Activated CD4-positive, alpha-beta memory T cell treated with anti-CD3 and anti-CD28 coated beads, Interleukin-2, amount 10 ng/mL, durations not matched to agents 7 days and 5 days (primary cell): ENCODE data around the gene PRMT5. TPM values are rescaled to one million over a fixed set of nuclear protein-coding genes. Genes with fewer than 3 reads are reported as not detected.

Experiments
- CTCF ChIA-PET: fragments of 350-600 bp; sonication (Branson Sonifier 250); formaldehyde crosslinking; loops from one replicate; lab custom pipeline; 2021; ENCODE audit warnings: antibody characterized with exemption, inconsistent platforms; lab: Charles Lee
- POLR2A ChIA-PET: fragments of 350-600 bp; sonication (Branson Sonifier 250); formaldehyde crosslinking; loops from one replicate; lab custom pipeline; 2021; ENCODE audit warnings: antibody characterized with exemption; lab: Charles Lee
- DNase-seq: peaks from one replicate; pipeline ENCODE4 v3.0.0-alpha.2; 2020
- H3K27ac Mint-ChIP-seq: one replicate; pipeline ENCODE4 v1.8.0; 2021; ENCODE audit warnings: mild to moderate bottlenecking, mixed read lengths
- H3K27me3 Mint-ChIP-seq: one replicate; pipeline ENCODE4 v1.8.0; 2021; ENCODE audit warnings: mixed read lengths
- H3K36me3 Mint-ChIP-seq: one replicate; pipeline ENCODE4 v1.8.0; 2021; ENCODE audit warnings: low read depth, mixed read lengths
- H3K4me1 Mint-ChIP-seq: one replicate; pipeline ENCODE4 v1.8.0; 2021; ENCODE audit warnings: mixed read lengths
- H3K4me3 Mint-ChIP-seq: one replicate; pipeline ENCODE4 v1.8.0; 2021; ENCODE audit warnings: mild to moderate bottlenecking, mixed read lengths
- H3K9me3 Mint-ChIP-seq: one replicate; pipeline ENCODE4 v1.8.0; 2021; ENCODE audit warnings: mixed read lengths
- total RNA-seq, 2 experiments: library from RNA; stranded (reverse); gene quantifications; one replicate each; pipeline ENCODE4 v1.2.3, GENCODE V29; 2021

Gene PRMT5
- total RNA-seq, 2 experiments from 2014 or later = 46.3 to 49.8 TPM

GRCh38 chr14:22908601-22909000 is 20.6 kb downstream of the PRMT5 start:
- Mint-ChIP-seq H3K27me3 (no peaks in the 10 kb centered on the region), H3K9me3 (no peaks in the 10 kb centered on the region), H3K27ac (no peak overlapping the region), H3K4me3 (no peak overlapping the region), H3K4me1 (peaks cover 18% of the 10 kb centered on the region), H3K36me3 (peaks cover 65% of the 10 kb centered on the region)
- ChIA-PET CTCF (interaction anchor here (0.6 to 1.7 kb wide), 3 partner anchors 22 to 81 kb away, joined by 3 to 5 read pairs (median 3); no protein-coding TSS in a partner anchor), POLR2A (interaction anchor here (1.6 kb wide), 1 partner anchor 10 kb away, joined by 6 read pairs; the partner anchor contains the start of gene RBM23)
- DNase-seq = no peak

GRCh38 chr14:22907429-22907828 is 21.7 kb downstream of the PRMT5 start:
- Mint-ChIP-seq H3K4me3 (no peak overlapping the region), H3K4me1 (peaks cover 17% of the 10 kb centered on the region), H3K36me3 (peaks cover 64% of the 10 kb centered on the region), H3K27ac (no peak overlapping the region), H3K27me3 (no peaks in the 10 kb centered on the region), H3K9me3 (no peaks in the 10 kb centered on the region)
- no peak for DNase-seq
- CTCF ChIA-PET = interaction anchor here (1.7 kb wide), 1 partner anchor 35 kb away, joined by 5 read pairs; no protein-coding TSS in a partner anchor
- POLR2A ChIA-PET = interaction anchor here (1.6 kb wide), 1 partner anchor 12 kb away, joined by 6 read pairs; the partner anchor contains the start of gene RBM23

- POLR2A ChIA-PET = interaction anchor here (1.4 kb wide), 1 partner anchor 12 kb away, joined by 5 read pairs; no protein-coding TSS in a partner anchor
- peaks cover 65% of the 10 kb centered on the region for H3K36me3 Mint-ChIP-seq
- CTCF ChIA-PET = interaction anchor here (1.1 kb wide), 1 partner anchor 10 kb away, joined by 3 read pairs; no protein-coding TSS in a partner anchor
- peaks cover 12% of the 10 kb centered on the region for H3K4me1 Mint-ChIP-seq
- H3K27ac Mint-ChIP-seq = no peak overlapping the region
- no peaks in the 10 kb centered on the region for H3K27me3 Mint-ChIP-seq
- DNase-seq = no peak
- no peaks in the 10 kb centered on the region for H3K9me3 Mint-ChIP-seq
- H3K4me3 Mint-ChIP-seq = no peak overlapping the region
These were observed 23.1 kb downstream of the PRMT5 start for GRCh38 chr14:22906073-22906472.

- no peak overlapping the region for H3K27ac Mint-ChIP-seq
- POLR2A ChIA-PET = interaction anchor here (1.4 kb wide), 1 partner anchor 12 kb away, joined by 5 read pairs; no protein-coding TSS in a partner anchor
- H3K4me3 Mint-ChIP-seq = no peak overlapping the region
- CTCF ChIA-PET = interaction anchor here (1.1 kb wide), 1 partner anchor 10 kb away, joined by 3 read pairs; no protein-coding TSS in a partner anchor
- DNase-seq = no peak
- H3K4me1 Mint-ChIP-seq = peaks cover 16% of the 10 kb centered on the region
- H3K36me3 Mint-ChIP-seq = peaks cover 68% of the 10 kb centered on the region
- no peaks in the 10 kb centered on the region for H3K27me3 Mint-ChIP-seq
- no peaks in the 10 kb centered on the region for H3K9me3 Mint-ChIP-seq
These were observed 23.5 kb downstream of the PRMT5 start for GRCh38 chr14:22905627-22906026.

GRCh38 chr14:22903742-22904087 is 25.5 kb downstream of the PRMT5 start:
- H3K4me3 Mint-ChIP-seq = no peak overlapping the region
- no peaks in the 10 kb centered on the region for H3K9me3 Mint-ChIP-seq
- H3K4me1 Mint-ChIP-seq = peaks cover 15% of the 10 kb centered on the region
- ChIA-PET CTCF (interaction anchor here (0.6 to 8.6 kb wide), 5 partner anchors 31 to 751 kb away, joined by 3 to 69 read pairs (median 3); partner anchors contain the start of gene LRP10), POLR2A (interaction anchor here (1.5 kb wide), 1 partner anchor 15 kb away, joined by 6 read pairs; the partner anchor contains the start of gene RBM23)
- H3K27ac Mint-ChIP-seq = no peak overlapping the region
- H3K27me3 Mint-ChIP-seq = no peaks in the 10 kb centered on the region
- H3K36me3 Mint-ChIP-seq = peaks cover 65% of the 10 kb centered on the region
- no peak for DNase-seq

GRCh38 chr14:22901799-22902198 is 27.4 kb downstream of the PRMT5 start:
- Mint-ChIP-seq H3K36me3 (peaks cover 64% of the 10 kb centered on the region), H3K4me3 (no peak overlapping the region), H3K27me3 (no peaks in the 10 kb centered on the region), H3K27ac (no peak overlapping the region), H3K4me1 (peaks cover 19% of the 10 kb centered on the region), H3K9me3 (no peaks in the 10 kb centered on the region)
- POLR2A ChIA-PET = interaction anchor here (0.9 to 3.6 kb wide), 5 partner anchors 14 to 79 kb away, joined by 3 to 16 read pairs (median 3); partner anchors contain the start of gene RBM23
- DNase-seq = no peak
- CTCF ChIA-PET = interaction anchor here (0.7 to 8.6 kb wide), 10 partner anchors 14 to 345 kb away, joined by 3 to 69 read pairs (median 22); partner anchors contain the start of genes LRP10 and RBM23

GRCh38 chr14:22900081-22900799 is 28.9 kb downstream of the PRMT5 start:
- peak; percentile 48 for DNase-seq
- peaks cover 49% of the 10 kb centered on the region for H3K36me3 Mint-ChIP-seq
- H3K4me1 Mint-ChIP-seq = peaks cover 19% of the 10 kb centered on the region
- H3K4me3 Mint-ChIP-seq = no peak overlapping the region
- H3K27me3 Mint-ChIP-seq = no peaks in the 10 kb centered on the region
- peak overlapping the region; percentile 44 for H3K27ac Mint-ChIP-seq
- ChIA-PET CTCF (interaction anchor here (0.6 to 8.6 kb wide), 20 partner anchors 11 to 343 kb away, joined by 3 to 69 read pairs (median 4); partner anchors contain the start of genes DAD1, HAUS4, LRP10 and MMP14), POLR2A (interaction anchor here (0.8 to 3.6 kb wide), 8 partner anchors 12 to 330 kb away, joined by 3 to 16 read pairs (median 4); partner anchors contain the start of genes HAUS4, LRP10 and RBM23)
- H3K9me3 Mint-ChIP-seq = no peaks in the 10 kb centered on the region

- CTCF ChIA-PET = interaction anchor here (1.0 to 8.6 kb wide), 6 partner anchors 11 to 342 kb away, joined by 3 to 69 read pairs (median 6); partner anchors contain the start of gene LRP10
- Mint-ChIP-seq H3K36me3 (peaks cover 35% of the 10 kb centered on the region), H3K27ac (no peak overlapping the region), H3K4me1 (peaks cover 19% of the 10 kb centered on the region), H3K4me3 (no peak overlapping the region), H3K27me3 (no peaks in the 10 kb centered on the region), H3K9me3 (no peaks in the 10 kb centered on the region)
- no peak for DNase-seq
- POLR2A ChIA-PET = interaction anchor here (1.3 to 1.4 kb wide), 2 partner anchors 14 to 76 kb away, joined by 4 to 5 read pairs; no protein-coding TSS in a partner anchor
These were observed 30.7 kb downstream of the PRMT5 start for GRCh38 chr14:22898302-22899090.

- Mint-ChIP-seq H3K4me1 (peaks cover 19% of the 10 kb centered on the region), H3K27ac (no peak overlapping the region), H3K9me3 (no peaks in the 10 kb centered on the region), H3K36me3 (peaks cover 32% of the 10 kb centered on the region), H3K27me3 (no peaks in the 10 kb centered on the region), H3K4me3 (no peak overlapping the region)
- POLR2A ChIA-PET = interaction anchor here (1.2 to 2.2 kb wide), 4 partner anchors 11 to 285 kb away, joined by 3 to 12 read pairs (median 4); no protein-coding TSS in a partner anchor
- DNase-seq = no peak
- CTCF ChIA-PET = interaction anchor here (0.9 to 8.6 kb wide), 2 partner anchors 25 to 79 kb away, joined by 4 to 69 read pairs; partner anchors contain the start of gene LRP10
These were observed 31.8 kb downstream of the PRMT5 start for GRCh38 chr14:22897357-22897756.

GRCh38 chr14:22896760-22897159 is 32.4 kb downstream of the PRMT5 start:
- ChIA-PET POLR2A (interaction anchor here (1.2 to 2.2 kb wide), 6 partner anchors 11 to 285 kb away, joined by 3 to 12 read pairs (median 4); partner anchors contain the start of gene PRMT5), CTCF (interaction anchor here (0.7 to 8.6 kb wide), 8 partner anchors 10 to 340 kb away, joined by 3 to 69 read pairs (median 4); partner anchors contain the start of gene LRP10)
- Mint-ChIP-seq H3K4me3 (no peak overlapping the region), H3K36me3 (peaks cover 26% of the 10 kb centered on the region), H3K27me3 (no peaks in the 10 kb centered on the region), H3K9me3 (no peaks in the 10 kb centered on the region), H3K4me1 (peaks cover 21% of the 10 kb centered on the region), H3K27ac (no peak overlapping the region)
- DNase-seq = no peak

GRCh38 chr14:22896356-22896755 is 32.8 kb downstream of the PRMT5 start:
- Mint-ChIP-seq H3K27ac (no peak overlapping the region), H3K4me3 (no peak overlapping the region), H3K4me1 (peaks cover 19% of the 10 kb centered on the region), H3K27me3 (no peaks in the 10 kb centered on the region), H3K9me3 (no peaks in the 10 kb centered on the region), H3K36me3 (peaks cover 22% of the 10 kb centered on the region)
- POLR2A ChIA-PET = interaction anchor here (1.2 to 2.2 kb wide), 6 partner anchors 10 to 284 kb away, joined by 3 to 12 read pairs (median 4); partner anchors contain the start of gene PRMT5
- DNase-seq = no peak
- CTCF ChIA-PET = interaction anchor here (0.7 to 8.6 kb wide), 7 partner anchors 10 to 340 kb away, joined by 3 to 69 read pairs (median 5); partner anchors contain the start of gene LRP10
